ENCODE data around the gene ARHGAP28.
"Not testable (repeated sequence)": the region's sequence is repeated elsewhere in the genome, so short reads cannot be mapped to it uniquely, and the experiment has no call there.

Gene ARHGAP28

DNA sequence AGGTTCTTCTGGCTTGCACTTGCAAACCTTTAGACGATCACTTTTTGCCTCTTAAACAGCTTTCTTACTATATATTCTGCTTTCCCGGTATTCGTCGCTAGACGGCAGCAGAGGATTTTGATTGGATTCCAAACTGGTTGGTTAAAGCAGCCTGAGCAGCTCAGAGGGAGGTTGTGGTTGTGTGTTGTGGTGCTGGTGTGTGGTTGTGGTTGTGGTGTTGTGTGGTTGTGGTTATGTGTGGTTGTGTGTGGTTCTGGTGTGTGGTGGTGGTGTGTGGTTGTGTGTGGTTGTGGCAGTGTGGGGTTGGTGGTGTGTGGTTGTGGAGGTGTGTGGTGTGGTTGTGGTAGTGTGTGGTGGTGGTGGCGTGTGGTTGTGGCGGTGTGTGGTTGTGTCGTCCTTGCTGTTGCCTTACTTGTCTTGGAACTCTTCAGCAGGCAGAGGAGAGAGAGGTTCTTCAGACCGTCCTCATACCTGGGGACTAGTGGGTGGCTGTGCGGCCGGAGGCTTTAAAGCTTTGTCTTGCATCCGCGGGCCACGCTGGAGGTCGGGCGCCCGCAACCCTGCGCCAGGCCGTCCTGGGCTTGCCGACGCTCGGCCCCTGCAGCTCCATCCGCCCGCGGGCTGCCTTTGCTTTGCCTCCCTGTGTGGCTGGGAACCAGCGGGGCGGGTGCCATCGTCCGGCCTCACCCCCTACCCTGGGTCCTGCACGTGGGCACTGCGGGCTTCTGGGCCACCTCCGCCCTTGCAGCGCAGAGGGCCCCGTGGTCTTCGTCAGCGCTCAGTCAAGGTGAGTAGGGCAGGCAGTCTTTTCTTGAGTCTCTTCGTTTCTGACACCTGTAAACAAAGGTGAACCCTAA, 190.8 kb downstream of the ARHGAP28 start:
- Histone ChIP-seq H2AFZ (ENCODE audit: low read length, unreplicated experiment) (no peak overlapping the region), H3K27me3 (ENCODE audit: insufficient read depth, low read length) (peaks cover 17% of the 10 kb centered on the region; the same call in 1 of the 2 replicates), H3K79me2 (ENCODE audit: control insufficient read depth, insufficient read depth, low read length, unreplicated experiment) (no peaks in the 10 kb centered on the region), H3K4me1 (ENCODE audit: control insufficient read depth, insufficient read depth, low read length, unreplicated experiment) (no peaks in the 10 kb centered on the region), H3K36me3 (ENCODE audit: insufficient read depth, low read length) (no peaks in the 10 kb centered on the region), H3K27ac (ENCODE audit: low read depth, low read length) (no peak overlapping the region), H3K4me3 (ENCODE audit: low read depth, low read length) (no peak overlapping the region)

DNA sequence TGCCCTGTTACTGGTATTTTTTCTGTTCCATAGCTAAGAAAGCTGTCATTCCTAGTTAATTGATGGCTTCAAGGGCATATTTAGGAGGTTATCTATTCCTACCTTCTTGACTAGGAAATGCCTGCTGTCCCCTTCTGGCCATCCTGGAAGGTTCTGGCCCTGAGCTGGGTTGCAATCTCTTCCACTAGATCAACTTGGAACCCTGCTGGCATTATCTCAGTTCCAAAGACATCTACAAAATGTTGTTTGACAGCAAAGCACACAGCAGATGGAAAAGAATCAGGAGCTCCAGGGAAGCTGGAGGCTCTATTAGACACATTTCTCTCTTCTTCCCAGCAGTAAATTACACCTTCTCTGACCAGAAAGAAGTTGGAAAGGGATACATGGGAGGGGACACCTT, 192.1 kb downstream of the ARHGAP28 start:
- Histone ChIP-seq H2AFZ (ENCODE audit: low read length, unreplicated experiment) (no peak overlapping the region), H3K4me1 (ENCODE audit: control insufficient read depth, insufficient read depth, low read length, unreplicated experiment) (no peaks in the 10 kb centered on the region), H3K36me3 (ENCODE audit: insufficient read depth, low read length) (no peaks in the 10 kb centered on the region), H3K4me3 (ENCODE audit: low read depth, low read length) (no peak overlapping the region), H3K79me2 (ENCODE audit: control insufficient read depth, insufficient read depth, low read length, unreplicated experiment) (no peaks in the 10 kb centered on the region), H3K27me3 (ENCODE audit: insufficient read depth, low read length) (peaks cover 15% of the 10 kb centered on the region; the same call in 1 of the 2 replicates), H3K27ac (ENCODE audit: low read depth, low read length) (no peak overlapping the region)

- no peaks in the 10 kb centered on the region for H3K79me2 ChIP-seq (ENCODE audit: control insufficient read depth, insufficient read depth, low read length, unreplicated experiment)
- peaks cover 13% of the 10 kb centered on the region; the same call in 1 of the 2 replicates for H3K27me3 ChIP-seq (ENCODE audit: insufficient read depth, low read length)
- H2AFZ ChIP-seq (ENCODE audit: low read length, unreplicated experiment): no peak overlapping the region
- no peak overlapping the region for H3K4me3 ChIP-seq (ENCODE audit: low read depth, low read length)
- H3K27ac ChIP-seq (ENCODE audit: low read depth, low read length): no peak overlapping the region
- H3K36me3 ChIP-seq (ENCODE audit: insufficient read depth, low read length): no peaks in the 10 kb centered on the region
- no peaks in the 10 kb centered on the region for H3K4me1 ChIP-seq (ENCODE audit: control insufficient read depth, insufficient read depth, low read length, unreplicated experiment)
These were observed 193.7 kb downstream of the ARHGAP28 start for GRCh38 chr18:6923220-6923619.

GRCh38 chr18:6927153-6927552, 197.6 kb downstream of the ARHGAP28 start:
- no peaks in the 10 kb centered on the region for H3K79me2 ChIP-seq (ENCODE audit: control insufficient read depth, insufficient read depth, low read length, unreplicated experiment)
- no peak overlapping the region for H3K27ac ChIP-seq (ENCODE audit: low read depth, low read length)
- no peak overlapping the region for H3K4me3 ChIP-seq (ENCODE audit: low read depth, low read length)
- H2AFZ ChIP-seq (ENCODE audit: low read length, unreplicated experiment): no peak overlapping the region
- H3K27me3 ChIP-seq (ENCODE audit: insufficient read depth, low read length): no peaks in the 10 kb centered on the region; the same call in 1 of the 2 replicates
- H3K36me3 ChIP-seq (ENCODE audit: insufficient read depth, low read length): no peaks in the 10 kb centered on the region
- H3K4me1 ChIP-seq (ENCODE audit: control insufficient read depth, insufficient read depth, low read length, unreplicated experiment): no peaks in the 10 kb centered on the region

DNA sequence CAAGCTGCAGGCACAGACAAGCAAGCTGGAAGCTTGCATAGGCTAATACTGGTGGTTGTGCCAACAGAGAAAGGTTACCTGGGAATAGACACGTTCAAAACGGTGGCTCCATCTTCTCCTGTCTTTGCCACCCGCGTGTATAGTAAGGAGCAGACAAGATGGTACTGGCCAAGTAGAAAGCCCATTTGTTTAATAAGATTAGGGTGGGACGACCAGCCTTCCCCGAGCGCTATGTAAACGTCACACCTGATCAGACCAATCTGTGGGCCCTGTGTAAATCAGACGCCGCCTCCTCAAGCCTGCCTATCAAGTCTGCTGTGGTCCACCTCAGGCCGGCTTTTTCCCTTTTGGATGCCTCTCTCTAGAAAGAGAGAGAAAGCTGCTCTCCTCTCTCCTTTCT, 198.8 kb downstream of the ARHGAP28 start:
- Histone ChIP-seq H3K4me3 (ENCODE audit: low read depth, low read length) (no peak overlapping the region), H3K79me2 (ENCODE audit: control insufficient read depth, insufficient read depth, low read length, unreplicated experiment) (no peaks in the 10 kb centered on the region), H3K4me1 (ENCODE audit: control insufficient read depth, insufficient read depth, low read length, unreplicated experiment) (no peaks in the 10 kb centered on the region), H2AFZ (ENCODE audit: low read length, unreplicated experiment) (no peak overlapping the region), H3K27ac (ENCODE audit: low read depth, low read length) (no peak overlapping the region), H3K27me3 (ENCODE audit: insufficient read depth, low read length) (peaks cover 3% of the 10 kb centered on the region; the same call in 1 of the 2 replicates), H3K36me3 (ENCODE audit: insufficient read depth, low read length) (no peaks in the 10 kb centered on the region)

DNA sequence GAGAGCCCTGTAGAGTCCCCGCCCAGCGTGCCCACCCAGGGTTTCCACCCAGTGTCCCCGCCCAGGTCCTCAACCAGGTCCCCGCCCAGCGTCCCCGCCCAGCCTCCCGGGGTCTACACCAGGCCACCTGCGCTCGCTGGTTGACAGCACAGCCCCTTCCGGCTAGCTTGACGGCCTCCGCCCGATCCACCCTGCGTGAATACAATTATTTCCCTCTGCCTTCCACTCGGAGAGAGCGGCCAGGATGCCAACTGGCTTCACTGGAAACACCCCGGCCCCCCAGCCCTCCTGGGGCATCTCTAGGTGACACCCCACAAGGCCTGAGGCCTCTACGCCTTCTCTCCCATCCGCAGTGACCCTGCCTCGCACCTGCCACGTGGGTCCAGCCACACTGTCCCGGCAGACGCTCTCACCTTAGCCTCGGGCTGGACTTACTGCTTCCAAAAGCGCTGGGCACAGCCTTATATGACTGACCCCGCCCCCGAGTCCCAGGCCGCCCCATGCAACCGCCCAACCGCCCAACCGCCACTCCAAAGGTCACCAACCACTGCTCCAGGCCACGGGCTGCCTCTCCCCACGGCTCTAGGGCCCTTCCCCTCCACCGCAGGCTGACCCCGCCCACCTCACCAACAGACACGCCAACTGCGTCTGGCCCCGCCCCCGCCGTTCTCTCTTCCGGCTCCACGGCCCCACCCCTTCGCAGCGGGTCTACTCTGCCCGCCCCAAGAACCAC, 200.0 kb downstream of the ARHGAP28 start:
- no peaks in the 10 kb centered on the region for H3K36me3 ChIP-seq (ENCODE audit: insufficient read depth, low read length)
- H3K79me2 ChIP-seq (ENCODE audit: control insufficient read depth, insufficient read depth, low read length, unreplicated experiment): no peaks in the 10 kb centered on the region
- peaks cover 3% of the 10 kb centered on the region; the same call in 1 of the 2 replicates for H3K27me3 ChIP-seq (ENCODE audit: insufficient read depth, low read length)
- H2AFZ ChIP-seq (ENCODE audit: low read length, unreplicated experiment): no peak overlapping the region
- H3K4me3 ChIP-seq (ENCODE audit: low read depth, low read length): no peak overlapping the region
- H3K4me1 ChIP-seq (ENCODE audit: control insufficient read depth, insufficient read depth, low read length, unreplicated experiment): no peaks in the 10 kb centered on the region
- no peak overlapping the region for H3K27ac ChIP-seq (ENCODE audit: low read depth, low read length)

DNA sequence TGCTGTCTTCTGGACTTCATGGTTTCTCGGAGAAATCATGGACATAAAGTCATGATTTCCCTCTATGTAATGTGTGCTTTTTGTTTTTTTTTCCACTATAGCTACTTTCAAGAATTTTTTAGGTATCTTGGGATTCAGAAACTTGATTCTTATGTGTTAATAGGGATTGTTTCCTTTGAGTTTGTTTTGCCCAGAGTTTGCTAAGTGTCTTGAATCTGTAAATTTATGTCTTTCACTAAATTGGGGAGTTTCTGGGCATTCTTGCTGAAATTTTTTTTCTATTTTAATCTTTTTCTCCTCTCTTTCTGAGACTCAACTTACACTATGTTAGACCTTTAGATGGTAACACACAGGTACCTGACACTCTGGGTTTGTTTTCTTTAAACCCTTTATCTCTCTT, 205.3 kb downstream of the ARHGAP28 start:
- Histone ChIP-seq H2AFZ (ENCODE audit: low read length, unreplicated experiment) (no peak overlapping the region), H3K27me3 (ENCODE audit: insufficient read depth, low read length) (peaks cover 6% of the 10 kb centered on the region; the same call in 1 of the 2 replicates), H3K79me2 (ENCODE audit: control insufficient read depth, insufficient read depth, low read length, unreplicated experiment) (no peaks in the 10 kb centered on the region), H3K27ac (ENCODE audit: low read depth, low read length) (no peak overlapping the region), H3K4me1 (ENCODE audit: control insufficient read depth, insufficient read depth, low read length, unreplicated experiment) (no peaks in the 10 kb centered on the region), H3K36me3 (ENCODE audit: insufficient read depth, low read length) (no peaks in the 10 kb centered on the region), H3K4me3 (ENCODE audit: low read depth, low read length) (no peak overlapping the region)

- Histone ChIP-seq H2AFZ (ENCODE audit: low read length, unreplicated experiment) (no peak overlapping the region), H3K27me3 (ENCODE audit: insufficient read depth, low read length) (peaks cover 4% of the 10 kb centered on the region; the same call in 1 of the 2 replicates), H3K36me3 (ENCODE audit: insufficient read depth, low read length) (peaks cover 4% of the 10 kb centered on the region; the same call in 1 of the 2 replicates), H3K4me1 (ENCODE audit: control insufficient read depth, insufficient read depth, low read length, unreplicated experiment) (no peaks in the 10 kb centered on the region), H3K79me2 (ENCODE audit: control insufficient read depth, insufficient read depth, low read length, unreplicated experiment) (no peaks in the 10 kb centered on the region), H3K4me3 (ENCODE audit: low read depth, low read length) (no peak overlapping the region), H3K27ac (ENCODE audit: low read depth, low read length) (no peak overlapping the region)
These were observed 208.5 kb downstream of the ARHGAP28 start for GRCh38 chr18:6938003-6938402.

DNA sequence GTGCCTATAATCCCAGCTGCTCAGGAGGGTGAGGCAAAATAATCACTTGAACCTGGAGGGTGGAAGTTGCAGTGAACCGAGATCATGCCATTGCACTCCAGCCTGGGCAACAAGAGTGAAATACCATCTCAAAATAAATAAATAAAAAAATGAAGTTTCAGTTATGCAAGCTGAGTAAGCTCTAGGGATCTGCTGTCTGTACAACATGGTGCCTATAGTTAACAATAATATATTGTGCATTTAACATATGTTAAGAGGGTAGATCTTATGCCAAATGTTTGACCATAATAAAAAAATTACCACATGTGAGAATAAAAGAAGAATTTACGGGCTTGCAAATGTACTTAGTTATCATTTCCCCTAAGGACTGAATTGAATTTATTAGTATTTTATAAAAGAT, 208.9 kb downstream of the ARHGAP28 start:
- H3K36me3 ChIP-seq (ENCODE audit: insufficient read depth, low read length); H3K4me1 ChIP-seq (ENCODE audit: control insufficient read depth, insufficient read depth, low read length, unreplicated experiment); H3K27me3 ChIP-seq (ENCODE audit: insufficient read depth, low read length); H3K27ac ChIP-seq (ENCODE audit: low read depth, low read length); H2AFZ ChIP-seq (ENCODE audit: low read length, unreplicated experiment); H3K79me2 ChIP-seq (ENCODE audit: control insufficient read depth, insufficient read depth, low read length, unreplicated experiment); H3K4me3 ChIP-seq (ENCODE audit: low read depth, low read length): not testable (repeated sequence)

DNA sequence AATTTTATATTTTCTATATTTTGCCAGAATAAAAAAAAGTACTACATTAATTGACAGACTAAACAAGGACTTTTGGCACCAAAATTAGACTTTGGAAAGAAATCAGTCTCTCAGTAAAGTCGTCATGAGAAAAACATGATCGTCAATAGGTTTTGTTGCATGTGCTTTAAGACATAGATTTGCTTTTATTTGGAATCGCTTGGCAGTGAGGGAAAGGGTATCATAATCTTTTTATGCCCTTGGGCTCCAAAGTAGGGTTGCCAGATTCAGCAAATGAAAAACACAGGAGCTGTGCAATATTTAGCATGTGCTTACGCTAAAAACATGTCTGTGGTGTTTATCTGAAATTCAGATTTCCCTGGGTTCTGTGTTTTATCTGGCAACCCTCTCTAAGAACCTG, 210.5 kb downstream of the ARHGAP28 start:
- H2AFZ ChIP-seq (ENCODE audit: low read length, unreplicated experiment): no peak overlapping the region
- no peaks in the 10 kb centered on the region for H3K4me1 ChIP-seq (ENCODE audit: control insufficient read depth, insufficient read depth, low read length, unreplicated experiment)
- H3K27me3 ChIP-seq (ENCODE audit: insufficient read depth, low read length): peaks cover 3% of the 10 kb centered on the region; the same call in 1 of the 2 replicates
- no peak overlapping the region for H3K4me3 ChIP-seq (ENCODE audit: low read depth, low read length)
- H3K27ac ChIP-seq (ENCODE audit: low read depth, low read length): no peak overlapping the region
- H3K79me2 ChIP-seq (ENCODE audit: control insufficient read depth, insufficient read depth, low read length, unreplicated experiment): no peaks in the 10 kb centered on the region
- H3K36me3 ChIP-seq (ENCODE audit: insufficient read depth, low read length): peaks cover 9% of the 10 kb centered on the region; the same call in 1 of the 2 replicates
